Stimulated activated CD8-positive, alpha-beta memory T cell treated with anti-CD3 and anti-CD28 coated beads, Interleukin-7, amount 100 ng/mL, for 1 hour (primary cell): ENCODE data around the gene JAK1.

ENCODE experiments used
- DNase-seq, 2 donors: peaks; one replicate each; pipeline ENCODE4 v3.0.0-alpha.2; 2020; ENCODE audit warnings: low read depth in 2 of 2

The JAK1 gene

GRCh38 chr1:64980745-64981600 is 14.6 kb upstream of the JAK1 start:
- DNase-seq: no peak

- DNase-seq: no peak
These were observed 13.0 kb upstream of the JAK1 start for GRCh38 chr1:64979358-64979757.

- DNase-seq: no peak
These were observed 10.0 kb upstream of the JAK1 start for GRCh38 chr1:64976361-64976760.

- DNase-seq: no peak
These were observed 9.4 kb upstream of the JAK1 start for GRCh38 chr1:64975740-64976139.

- no peak for DNase-seq
These were observed 8.8 kb upstream of the JAK1 start for GRCh38 chr1:64975127-64975526.

- DNase-seq: no peak
These were observed 8.0 kb upstream of the JAK1 start for GRCh38 chr1:64974288-64974825.

- no peak for DNase-seq
These were observed 6.8 kb upstream of the JAK1 start for GRCh38 chr1:64973061-64973647.

GRCh38 chr1:64969305-64970046 is 3.1 kb upstream of the JAK1 start:
- DNase-seq: no peak

- no peak for DNase-seq
These were observed 1.0 kb upstream of the JAK1 start for GRCh38 chr1:64967381-64967780.

- peak; percentile 43 to 44 for DNase-seq
These were observed 787 bp downstream of the JAK1 start for GRCh38 chr1:64965366-64966157.

GRCh38 chr1:64963466-64963865 is 2.9 kb downstream of the JAK1 start:
- no peak for DNase-seq

GRCh38 chr1:64962441-64962840 is 3.9 kb downstream of the JAK1 start:
- DNase-seq: no peak

GRCh38 chr1:64961923-64962322 is 4.4 kb downstream of the JAK1 start:
- no peak for DNase-seq

- no peak for DNase-seq
These were observed 5.6 kb downstream of the JAK1 start for GRCh38 chr1:64960731-64961130.

- no peak for DNase-seq
These were observed 6.4 kb downstream of the JAK1 start for GRCh38 chr1:64959986-64960385.

GRCh38 chr1:64956733-64957441 is 9.5 kb downstream of the JAK1 start:
- no peak for DNase-seq

- no peak for DNase-seq
These were observed 10.2 kb downstream of the JAK1 start for GRCh38 chr1:64956010-64956640.

- DNase-seq: no peak
These were observed 11.0 kb downstream of the JAK1 start for GRCh38 chr1:64955097-64956009.

- DNase-seq: no peak
These were observed 13.1 kb downstream of the JAK1 start for GRCh38 chr1:64953241-64953640.
